ENCODE results near the gene TNIP3.
"Not testable (repeated sequence)": the region's sequence is repeated elsewhere in the genome, so short reads cannot be mapped to it uniquely, and the experiment has no call there.

The TNIP3 gene

DNA sequence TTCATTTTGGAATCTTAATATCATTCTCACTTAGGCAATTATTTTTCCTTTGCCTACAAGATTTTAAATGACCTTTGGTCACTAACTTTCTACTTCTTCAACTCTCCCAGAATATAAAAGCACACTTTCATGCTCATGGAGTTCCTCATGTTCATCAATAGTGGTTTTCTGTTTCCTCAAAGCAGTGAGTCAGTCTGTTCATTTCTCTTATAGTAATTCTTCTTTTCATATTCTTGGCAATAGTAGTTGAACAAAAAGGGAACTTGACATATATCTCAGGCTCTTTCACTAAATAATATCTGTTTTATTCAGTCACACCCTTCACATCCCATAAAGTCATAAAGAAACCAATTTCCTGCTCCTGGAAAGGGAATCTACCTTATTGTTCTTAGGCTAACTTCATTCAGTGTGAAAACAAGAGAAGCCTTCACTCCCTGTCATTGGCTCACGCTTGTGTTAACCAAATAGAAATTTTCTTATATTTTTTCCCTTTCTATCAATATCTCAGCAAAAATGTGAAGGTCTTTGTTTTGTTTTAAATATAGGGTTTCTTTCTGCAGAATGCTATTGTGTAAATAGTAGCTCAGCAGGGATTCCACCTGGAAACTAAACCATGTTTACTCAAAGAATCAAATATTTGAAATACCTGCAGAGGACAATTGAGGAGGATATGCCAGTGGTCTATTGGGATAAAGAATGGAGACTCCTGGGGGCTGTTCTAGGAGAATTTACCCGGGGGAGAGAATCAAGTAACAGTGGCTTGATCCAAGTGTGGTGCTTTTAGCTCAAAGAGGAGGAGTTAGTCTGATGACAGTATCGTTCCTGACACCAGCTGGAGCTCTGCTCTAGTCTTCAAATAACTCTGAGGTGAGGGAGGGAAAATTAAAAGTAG, 13.4 kb upstream of the TNIP3 start:
- no peak for DNase-seq

DNA sequence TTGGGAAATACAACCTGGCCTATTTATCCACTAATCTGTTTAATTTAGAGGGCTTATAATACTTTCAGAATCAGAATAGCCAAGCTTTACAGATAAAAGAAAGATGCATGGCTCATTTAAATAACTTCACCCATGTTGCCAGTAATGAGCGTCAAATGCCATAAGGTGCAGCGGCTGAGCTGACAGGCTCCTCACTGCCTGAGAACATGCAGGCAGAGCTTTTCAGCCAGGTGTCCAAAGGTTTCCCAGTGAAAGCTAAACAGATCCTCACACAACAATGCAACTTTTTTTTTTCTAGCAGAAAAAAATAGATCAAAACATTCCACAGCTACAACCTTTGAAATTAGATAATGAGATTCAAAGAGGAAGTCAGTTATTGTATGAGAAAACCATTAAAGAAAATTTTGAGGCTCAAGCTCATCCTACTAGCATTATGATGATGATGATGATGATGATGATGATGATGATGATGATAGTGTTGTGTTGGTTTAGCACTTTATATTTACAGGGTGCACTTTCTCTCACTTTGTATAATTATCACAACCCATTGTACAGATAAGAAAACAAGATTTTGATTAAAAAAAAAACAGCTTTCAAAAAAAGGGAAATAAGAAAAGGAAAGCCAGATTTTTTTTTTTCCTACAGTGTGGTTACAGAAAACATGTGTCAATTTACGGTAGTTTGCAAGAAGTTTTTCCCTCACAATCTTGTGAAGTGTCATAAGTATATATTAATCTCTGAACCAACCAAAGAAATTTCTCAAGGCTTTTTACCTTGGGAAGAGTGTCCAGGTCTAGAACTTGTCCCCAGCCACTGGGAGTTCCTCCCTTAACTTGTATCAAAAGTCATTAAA, 12.2 kb upstream of the TNIP3 start:
- DNase-seq = no peak

DNA sequence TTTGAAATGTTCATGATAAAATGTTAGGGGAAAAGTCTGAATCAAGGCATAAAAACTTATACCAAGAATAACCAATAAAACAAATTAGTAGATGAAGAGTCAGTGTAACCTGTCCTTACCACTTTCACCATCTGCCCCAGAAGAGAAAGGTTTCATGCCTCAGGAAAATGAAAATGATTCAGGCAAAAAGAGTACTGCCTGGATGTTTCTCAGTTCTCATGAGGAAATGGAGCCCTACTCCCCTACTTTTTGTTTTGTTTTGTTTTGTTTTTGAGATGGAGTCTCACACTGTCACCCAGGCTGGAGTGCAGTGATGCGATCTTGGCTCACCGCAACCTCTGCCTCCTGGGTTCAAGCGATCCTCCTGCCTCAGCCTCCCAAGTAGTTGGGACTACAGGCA, 7.4 kb upstream of the TNIP3 start:
- DNase-seq = not testable (repeated sequence)

DNA sequence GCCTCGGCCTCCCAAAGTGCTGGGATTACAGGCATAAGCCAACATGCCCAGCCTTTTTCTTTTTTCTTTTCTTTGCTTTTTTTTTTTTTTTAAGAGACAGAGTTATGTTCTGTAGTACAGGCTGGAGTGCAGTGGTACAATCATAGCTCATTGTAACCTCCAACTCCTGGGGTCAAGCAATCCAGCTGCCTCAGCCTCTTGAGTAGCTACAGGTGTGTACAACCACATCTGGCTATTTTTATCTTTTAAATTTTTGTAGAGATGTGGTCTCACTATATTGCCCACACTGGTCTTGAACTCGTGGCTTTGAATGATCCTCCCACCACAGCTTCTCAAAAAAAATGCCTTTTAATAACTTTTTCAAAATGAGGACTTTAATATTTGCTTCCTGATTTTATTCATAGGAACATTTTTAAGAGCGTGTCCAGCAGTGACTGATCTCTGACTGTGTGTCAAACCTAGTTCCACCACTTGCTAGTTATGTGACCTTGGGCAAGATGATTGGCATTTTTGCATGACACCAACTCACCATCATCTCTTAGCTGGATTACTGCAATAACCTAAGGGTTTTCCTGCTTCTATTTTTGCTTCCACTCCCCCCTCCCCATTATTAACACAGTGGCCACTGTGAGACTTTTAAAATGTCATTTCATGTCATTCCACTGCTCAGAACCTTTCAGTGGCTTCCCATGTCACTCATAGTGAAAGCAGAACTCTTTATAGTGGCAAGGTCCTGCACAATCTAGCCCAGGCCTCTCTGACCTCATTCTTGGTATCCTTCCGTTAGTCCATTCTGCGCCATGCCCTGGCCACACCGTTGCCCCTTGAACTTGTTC, 4.5 kb upstream of the TNIP3 start:
- no peak for DNase-seq

DNA sequence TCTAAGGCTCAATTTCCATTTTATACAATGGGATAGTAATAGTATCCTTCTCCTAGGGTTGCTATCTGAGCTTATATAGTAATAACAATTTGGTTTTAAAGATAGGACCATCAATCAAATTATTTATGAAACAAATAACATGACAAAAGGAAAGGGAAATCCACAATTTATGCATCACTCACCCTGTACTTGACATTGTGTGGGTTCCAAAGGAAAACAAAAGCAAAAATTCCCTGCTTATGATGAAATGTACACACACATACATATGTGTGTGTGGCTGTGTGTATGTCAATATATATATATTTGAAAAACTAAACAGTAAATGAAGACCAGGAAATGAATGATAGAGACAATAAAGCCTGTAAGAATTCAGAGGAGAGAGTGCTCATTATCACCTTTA, 2.9 kb upstream of the TNIP3 start:
- DNase-seq = no peak

DNA sequence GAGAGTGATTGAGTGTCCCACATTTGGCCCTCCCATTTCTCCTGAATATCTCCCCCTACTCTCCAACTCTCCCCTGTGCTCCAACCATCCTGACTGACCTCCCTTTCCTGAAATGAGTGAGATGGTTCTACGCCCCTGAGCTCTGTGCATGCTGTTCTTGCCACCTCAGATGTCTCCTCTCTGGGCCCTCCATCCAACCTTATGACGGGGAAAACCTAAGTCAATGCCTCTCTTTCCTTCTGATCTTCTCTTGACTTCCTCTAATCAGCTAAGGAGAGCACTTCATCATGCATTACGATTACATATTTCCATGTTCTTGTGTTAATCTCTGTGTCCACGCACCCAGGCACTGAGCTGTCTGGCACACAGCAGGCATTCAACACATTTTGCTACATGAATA, 1.1 kb upstream of the TNIP3 start:
- no peak for DNase-seq

DNA sequence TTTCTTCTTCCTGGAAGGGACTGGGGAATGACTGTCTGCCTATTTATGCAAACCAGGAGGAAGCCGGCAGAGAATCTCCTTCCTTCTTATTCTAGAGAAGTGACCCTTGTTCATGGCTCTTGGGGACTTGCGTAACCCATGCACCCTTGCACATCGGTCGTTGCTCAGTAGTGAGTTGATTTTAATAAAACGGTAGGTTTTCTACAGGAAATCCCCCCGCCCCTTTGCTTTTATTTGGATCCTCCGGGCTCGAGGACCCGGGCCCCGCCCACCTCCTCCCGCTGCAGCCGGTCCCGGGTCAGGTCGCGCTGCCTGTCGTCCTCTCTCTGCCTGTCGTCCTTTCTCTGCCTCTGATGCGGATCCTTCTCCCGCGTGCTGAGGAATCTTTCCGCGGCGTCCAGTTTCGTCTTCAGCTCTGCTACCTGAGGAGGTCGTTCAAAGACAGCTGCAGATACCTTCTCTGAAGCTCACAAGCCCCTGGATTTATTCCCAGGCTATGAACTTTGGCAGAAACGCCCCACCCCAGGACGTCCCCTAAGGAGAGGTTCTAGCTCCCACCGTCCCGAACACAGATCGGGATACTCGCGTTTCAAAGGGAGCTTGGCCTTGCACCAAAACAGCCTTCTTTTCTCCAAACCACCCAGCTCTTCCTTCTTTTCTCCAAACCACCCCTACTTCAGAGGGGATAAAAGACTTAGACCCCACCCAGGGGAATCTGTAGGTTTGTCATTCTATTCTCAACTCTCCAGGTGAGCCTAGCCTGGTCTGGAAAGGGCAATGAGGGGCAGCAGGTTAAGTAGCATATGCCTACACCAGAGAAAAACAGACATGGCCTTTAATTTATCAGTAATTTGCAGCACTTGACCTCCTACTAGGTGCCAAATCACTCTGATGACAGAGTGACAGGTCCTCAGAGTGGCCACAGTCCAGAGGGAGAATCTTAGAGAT, 7.0 kb downstream of the TNIP3 start:
- peak; percentile 22 to 27 for DNase-seq

DNA sequence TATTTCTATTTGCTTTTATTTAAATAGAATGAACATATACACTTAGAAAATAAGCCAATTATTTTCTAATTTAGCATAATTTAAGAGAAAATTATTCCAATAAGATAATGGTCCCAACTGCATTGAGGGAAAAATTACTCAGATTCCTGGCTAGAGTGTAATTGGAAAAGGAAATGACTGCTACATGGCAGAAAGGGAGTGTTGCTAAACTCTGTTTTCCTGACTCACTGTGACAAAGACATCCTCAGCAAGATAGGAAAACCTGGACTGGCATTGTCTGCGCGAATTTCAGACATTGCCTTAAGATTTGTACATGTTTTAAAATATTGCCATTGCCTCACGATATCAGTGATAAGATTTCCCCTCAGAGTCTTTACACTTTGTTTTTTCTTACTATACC, 8.2 kb downstream of the TNIP3 start:
- no peak for DNase-seq

DNA sequence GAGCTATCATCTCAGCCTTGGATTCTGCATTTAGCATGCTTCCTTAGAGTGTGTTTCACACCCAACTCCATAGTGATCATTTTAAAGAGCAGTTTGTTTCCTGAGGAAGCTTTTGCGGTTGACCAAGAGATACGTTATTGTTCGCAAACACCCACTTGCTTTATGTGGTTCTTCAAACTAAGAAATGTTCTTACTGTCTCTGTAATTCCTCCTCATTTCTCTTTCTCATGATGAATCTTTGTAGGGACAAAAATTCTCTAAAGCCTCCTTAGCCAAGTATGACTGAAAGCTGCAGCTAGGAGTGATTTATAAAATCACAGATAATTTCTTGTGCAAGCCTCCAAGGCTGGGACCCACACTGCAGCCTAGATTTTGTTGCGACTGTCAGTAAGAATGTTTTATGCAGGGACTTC, 10.0 kb downstream of the TNIP3 start:
- peak; percentile 19 to 59 for DNase-seq

DNA sequence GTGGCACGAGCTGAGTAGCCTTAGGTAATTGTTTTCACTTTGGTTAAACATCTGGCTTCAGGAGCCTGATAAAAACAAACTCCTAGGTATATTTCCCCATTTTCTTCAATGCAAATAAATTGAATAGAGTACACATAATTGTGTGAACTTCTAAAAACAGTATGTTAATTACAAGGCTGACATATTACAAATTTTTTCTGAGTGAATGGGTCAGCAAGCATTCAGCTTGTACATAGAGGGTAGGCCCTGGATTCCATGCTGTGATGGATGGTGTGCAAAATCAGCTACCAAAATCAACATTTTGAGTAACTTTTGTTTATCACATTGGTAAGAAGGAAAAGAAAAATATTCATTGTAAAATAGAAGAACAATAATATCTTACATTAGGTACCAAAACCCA, 12.2 kb downstream of the TNIP3 start:
- DNase-seq = no peak

DNA sequence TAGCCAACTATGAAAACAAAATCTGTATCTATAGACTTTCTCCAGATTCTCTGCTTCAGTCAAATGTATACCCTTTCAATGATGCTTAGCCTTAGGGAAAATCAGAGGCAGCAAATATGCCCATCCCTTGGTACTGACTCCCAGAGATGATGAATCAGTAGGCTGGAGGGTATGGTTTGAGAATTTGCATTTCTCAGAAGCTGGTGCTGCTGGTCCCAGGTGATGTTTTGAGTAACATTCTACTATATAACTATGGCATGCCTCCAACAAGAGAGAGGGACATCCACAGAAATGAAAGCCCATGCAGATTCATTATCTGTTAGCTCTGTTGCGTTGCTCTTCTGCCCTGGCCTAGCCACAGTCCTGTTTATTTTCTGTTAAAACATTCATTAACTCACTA, 13.6 kb downstream of the TNIP3 start:
- DNase-seq = no peak

DNA sequence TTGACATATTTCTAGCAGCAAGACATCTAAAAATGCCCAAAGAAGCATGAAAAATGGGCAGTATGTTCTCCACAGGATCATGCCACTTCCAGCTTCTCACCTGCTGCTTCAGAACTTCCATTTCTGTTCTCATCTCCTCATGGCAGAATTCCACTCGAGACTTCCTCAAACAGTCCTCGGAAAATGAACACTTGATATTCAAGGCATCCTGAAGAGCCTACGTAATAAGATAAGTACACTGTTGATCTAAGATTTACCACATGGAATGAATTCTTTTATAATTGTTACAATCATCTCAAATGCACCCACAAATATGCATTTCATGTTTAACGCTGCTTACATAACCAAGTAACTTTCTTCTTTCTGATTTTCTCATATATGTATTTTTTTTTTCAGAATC, 14.1 kb downstream of the TNIP3 start:
- DNase-seq = no peak

DNA sequence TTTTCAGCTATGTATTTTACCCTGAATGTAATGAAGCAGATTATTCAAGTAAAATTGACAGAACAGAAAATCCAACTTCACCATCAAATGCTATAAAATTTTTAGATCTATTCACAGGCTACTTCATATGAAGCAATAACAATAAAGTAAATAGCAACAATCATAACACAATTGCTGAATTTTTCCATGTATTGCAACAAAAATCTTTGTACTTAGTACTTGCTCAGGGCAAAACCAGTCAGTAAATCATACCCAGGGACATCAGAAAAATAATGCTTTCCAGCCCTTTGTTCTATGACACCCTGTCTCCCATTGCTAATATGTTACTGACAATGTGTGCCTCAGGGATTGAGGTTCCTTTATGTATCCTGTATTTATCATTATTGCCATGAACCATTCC, 15.5 kb downstream of the TNIP3 start:
- no peak for DNase-seq

DNA sequence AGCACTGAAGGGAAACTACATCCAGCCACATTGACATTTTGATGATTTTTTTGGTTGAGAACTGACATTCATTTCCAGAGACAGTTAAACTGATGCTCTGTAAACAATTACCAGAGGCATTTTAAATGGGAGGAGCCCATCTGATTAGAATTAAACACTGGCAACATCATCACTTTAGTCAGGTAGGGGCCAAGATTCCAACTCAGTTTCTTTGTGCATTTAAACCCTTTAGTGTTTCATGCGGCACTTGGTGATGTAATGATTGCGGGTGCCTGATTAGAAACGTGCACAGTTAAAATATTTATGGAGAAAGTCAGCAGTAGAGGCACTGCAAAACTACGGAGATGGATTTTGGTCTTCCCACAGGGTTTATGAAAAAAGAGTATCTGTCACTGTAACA, 16.1 kb downstream of the TNIP3 start:
- DNase-seq = no peak

DNA sequence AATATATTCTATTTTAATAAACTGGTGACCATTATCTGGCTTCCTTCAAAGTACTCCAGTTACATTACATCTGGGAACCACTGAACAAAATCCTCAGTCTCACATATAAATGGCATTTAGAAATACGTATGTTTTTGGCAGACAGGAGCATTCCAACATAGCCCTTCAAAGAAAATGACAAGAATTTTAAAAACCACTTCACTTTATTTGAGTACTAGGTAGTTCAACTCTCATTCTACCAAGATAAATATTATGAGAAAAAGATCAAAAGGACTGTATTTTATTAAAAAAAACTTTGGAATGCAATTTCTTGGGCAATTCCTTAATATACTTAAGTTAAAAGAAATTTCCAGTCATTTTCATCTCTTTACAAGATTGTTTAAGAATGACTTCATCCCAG, 17.6 kb downstream of the TNIP3 start:
- no peak for DNase-seq

DNA sequence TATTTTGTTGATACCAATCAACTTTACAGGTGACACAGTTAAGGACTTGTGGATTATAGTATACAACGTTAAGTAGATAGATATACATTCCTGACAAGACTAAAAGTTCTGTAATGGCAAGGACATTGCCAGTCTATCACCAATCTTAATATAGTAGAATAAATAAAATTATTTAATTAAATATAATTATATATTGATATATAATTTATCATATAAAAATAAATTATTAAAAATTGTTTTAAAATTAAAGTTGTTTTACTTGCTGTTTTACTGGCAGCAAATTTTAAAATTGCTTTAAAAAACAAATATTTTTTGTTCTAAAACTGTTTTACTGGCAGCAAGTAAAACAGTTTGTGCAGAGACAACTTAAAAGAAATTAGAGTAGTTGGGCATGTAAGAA, 18.7 kb downstream of the TNIP3 start:
- no peak for DNase-seq

DNA sequence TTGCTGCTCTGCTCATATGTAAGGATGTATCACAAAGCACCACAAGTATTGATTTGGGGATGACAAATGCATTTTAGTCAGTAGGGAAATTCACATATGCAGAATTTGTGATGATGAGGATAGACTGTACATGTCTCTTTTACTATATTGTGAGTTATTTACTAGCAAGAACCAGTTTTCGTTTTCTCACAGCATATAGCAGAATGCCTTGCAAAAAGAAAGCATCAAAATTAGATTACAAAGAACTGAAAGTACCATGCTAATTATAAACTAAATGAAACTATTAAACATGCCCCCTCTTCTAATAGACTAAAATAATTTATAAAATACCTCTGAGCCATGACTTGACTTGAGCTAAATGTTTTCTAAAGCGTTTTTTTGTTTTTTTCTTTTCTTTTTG, 20.1 kb downstream of the TNIP3 start:
- DNase-seq = no peak

DNA sequence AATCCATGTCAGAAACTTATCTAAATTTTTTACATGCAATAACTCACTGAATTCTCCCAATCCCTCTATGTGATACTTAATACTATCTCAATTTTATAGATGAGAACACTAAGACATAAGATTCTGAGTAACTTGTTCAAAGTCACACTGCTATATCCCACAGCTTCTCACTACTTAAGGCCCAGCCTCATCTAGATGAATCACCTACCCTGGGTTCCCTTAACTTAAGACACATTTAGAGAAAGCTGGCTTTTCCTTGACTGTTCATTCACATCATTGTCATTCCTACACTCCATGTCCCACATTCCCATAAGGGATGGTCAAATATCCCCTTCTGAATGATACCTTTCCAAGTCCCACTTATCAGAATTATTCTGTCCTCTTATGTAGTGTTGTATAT, 21.0 kb downstream of the TNIP3 start:
- DNase-seq = no peak

DNA sequence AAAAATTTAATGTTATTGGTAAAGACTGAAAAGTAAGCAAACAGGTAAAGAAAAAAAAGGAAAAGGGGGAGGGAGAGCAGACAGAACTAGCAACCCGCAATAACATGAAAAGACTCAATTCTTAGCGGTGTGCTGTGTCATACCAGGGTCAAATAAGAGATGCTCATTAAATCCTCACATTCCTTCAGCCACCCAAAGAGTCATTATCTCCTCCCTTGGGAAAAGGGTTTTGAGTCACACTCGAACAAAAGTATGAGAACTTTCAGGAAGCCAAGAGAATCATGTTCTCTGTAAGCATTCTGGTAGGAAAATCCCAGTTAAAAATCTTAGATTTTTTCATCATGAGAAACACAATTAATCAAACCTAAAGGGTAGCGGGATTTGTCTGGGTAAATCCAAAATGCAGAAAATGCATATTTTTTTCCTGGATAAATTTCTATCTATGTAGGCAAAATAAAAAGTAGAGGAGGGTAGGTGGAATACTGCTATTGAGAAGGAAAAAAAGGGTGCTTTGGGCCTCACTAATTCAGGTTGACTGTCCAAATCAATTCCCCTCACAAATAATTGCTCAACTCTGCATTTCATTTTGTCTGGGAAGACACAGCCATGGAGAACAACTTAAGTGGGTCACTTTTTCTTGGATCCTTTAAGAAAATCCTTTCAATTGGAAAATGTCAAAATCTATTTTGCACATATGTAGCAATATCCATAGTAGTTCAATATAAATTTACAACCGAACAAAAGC, 23.2 kb downstream of the TNIP3 start:
- no peak for DNase-seq

DNA sequence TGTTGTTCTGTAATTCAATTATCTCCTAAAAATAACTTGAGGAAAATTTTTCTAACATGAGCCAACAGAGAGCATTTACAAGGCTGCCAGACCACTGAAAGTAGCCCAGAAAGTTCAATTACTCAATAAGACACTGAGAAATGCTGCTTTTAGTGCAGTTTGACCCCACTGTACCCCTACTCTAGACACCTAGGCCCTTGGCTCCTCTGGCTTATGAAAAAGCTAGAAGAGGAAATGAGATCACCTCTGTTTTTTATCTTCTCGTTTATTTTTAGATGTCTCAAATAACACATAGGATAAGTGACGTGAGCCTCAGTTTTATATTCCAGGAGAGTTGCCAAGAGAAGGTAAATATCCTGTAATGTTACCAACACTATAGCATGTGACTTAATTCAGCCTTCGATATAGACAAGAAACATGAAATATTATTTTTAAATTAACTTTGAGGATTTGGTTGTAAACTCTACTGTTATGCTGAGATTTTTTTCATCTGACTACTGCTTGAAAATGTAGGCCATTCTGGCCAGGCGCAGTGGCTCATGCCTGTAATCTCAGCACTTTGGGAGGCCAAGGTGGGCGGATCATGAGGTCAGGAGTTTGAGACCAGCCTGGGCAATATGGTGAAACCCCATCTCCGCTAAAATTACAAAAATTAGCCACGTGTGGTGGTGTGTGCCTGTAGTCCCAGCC, 24.4 kb downstream of the TNIP3 start:
- peak; percentile 37 to 63 for DNase-seq
